ENCODE data around the gene CARD6. TPM values are rescaled to one million over a fixed set of nuclear protein-coding genes. Genes with fewer than 3 reads are reported as not detected.

CARD6 gene
- total and polyA plus RNA-seq, 2 of the 8 experiments (the other 6 are each of a cell fraction or from before 2014, with no cell fraction given), result 0.41 to 0.50 TPM

DNA sequence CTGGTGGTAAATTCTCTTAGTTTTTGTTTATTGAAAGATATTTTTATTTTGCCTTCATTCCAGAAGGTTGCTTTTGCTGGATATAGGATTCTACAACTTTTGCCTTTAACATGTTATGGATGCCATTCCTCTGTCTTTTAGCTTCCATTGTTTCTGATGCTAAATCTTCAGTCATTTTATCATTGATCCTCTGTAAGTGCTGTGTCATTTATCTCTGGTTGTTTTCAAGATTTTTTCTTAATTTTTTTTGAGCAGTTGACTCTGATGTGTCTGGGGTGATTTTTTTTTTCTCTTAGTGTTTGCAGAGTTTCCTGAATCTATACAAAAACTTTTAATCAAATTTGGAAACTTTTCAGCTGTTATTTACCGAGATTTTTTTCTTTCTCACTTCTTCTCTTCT is 6.4 kb downstream of the CARD6 start:
- no peaks in the 10 kb centered on the region for H3K27me3 ChIP-seq (replicated peaks in 1 of 4; ENCODE audit: control insufficient read depth in 3 of 4, extremely low read depth in 1 of 4, insufficient read depth in 3 of 4, low read length in 3 of 4)
- H3K23me2 ChIP-seq (ENCODE audit: low read depth, low read length), result no peaks in the 10 kb centered on the region; the same call in 1 of the 2 replicates
- H3K36me3 ChIP-seq (ENCODE audit: control insufficient read depth in 2 of 4, insufficient read depth in 4 of 4, low read length in 3 of 4), result no peaks in the 10 kb centered on the region
- no peak overlapping the region for H3K4me2 ChIP-seq (ENCODE audit: insufficient read depth in 1 of 2, low read depth in 2 of 2, low read length in 2 of 2)
- no peak overlapping the region for H3K9ac ChIP-seq (replicated peaks in 1 of 4; ENCODE audit: extremely low read depth in 1 of 4, low read depth in 3 of 4, low read length in 3 of 4)
- no peak overlapping the region for H2BK12ac ChIP-seq (ENCODE audit: low read depth, low read length)
- H3K56ac ChIP-seq (replicated peaks; ENCODE audit: insufficient read length, low read depth, low read length), result no peak overlapping the region
- no peak overlapping the region for H3K14ac ChIP-seq (ENCODE audit: insufficient read length)
- no peaks in the 10 kb centered on the region for H4K20me1 ChIP-seq (replicated peaks in 1 of 2; ENCODE audit: control insufficient read depth in 1 of 2, insufficient read depth in 2 of 2, low read length in 2 of 2)
- FAIRE-seq, result no peak
- ChIA-PET CTCF (ENCODE audit: partially characterized antibody) (interaction anchor here (1.2 kb wide), 1 partner anchor 12 kb away, joined by 3 read pairs; no protein-coding TSS in a partner anchor), POLR2A (ENCODE audit: partially characterized antibody) (interaction anchor here (15.5 kb wide), 1 partner anchor 18 kb away, joined by 257 read pairs; the partner anchor contains the start of gene RPL37)
- H4K8ac ChIP-seq (ENCODE audit: extremely low read depth, insufficient read depth, low read length), result no peak overlapping the region
- no peak overlapping the region for H3K18ac ChIP-seq (ENCODE audit: extremely low read depth, low read length)
- H3K9me3 ChIP-seq (ENCODE audit: insufficient read depth in 2 of 2, low read depth in 1 of 2, low read length in 1 of 2), result no peaks in the 10 kb centered on the region
- no peak overlapping the region for H2AFZ ChIP-seq (ENCODE audit: low read length)
- no peak overlapping the region for H2BK120ac ChIP-seq (replicated peaks; ENCODE audit: low read depth, low read length)
- H3K4me3 ChIP-seq (ENCODE audit: extremely low read depth in 1 of 4, insufficient read depth in 2 of 4, low read depth in 3 of 4, low read length in 4 of 4), result no peak overlapping the region
- no peak overlapping the region for H2BK20ac ChIP-seq (ENCODE audit: low read length)
- 78% methylated on average over 1 of the region's 1 CpG; no CpG with 5 or more reads in 1 of the 2 experiments for WGBS, 2 experiments (ENCODE audit: extremely low coverage in 1 of 2, insufficient coverage in 1 of 2, insufficient read length in 1 of 2, insufficient replicate concordance in 2 of 2, low coverage in 1 of 2, low lambda C conversion rate in 2 of 2, missing lambda C conversion rate in 1 of 2)
- H3K4me1 ChIP-seq (replicated peaks in 1 of 4; ENCODE audit: control insufficient read depth in 3 of 4, insufficient read depth in 4 of 4, low read length in 3 of 4), result no peaks in the 10 kb centered on the region
- no peak overlapping the region for H2AK5ac ChIP-seq (ENCODE audit: low read depth, low read length)
- no peaks in the 10 kb centered on the region for H3K79me1 ChIP-seq (ENCODE audit: low read depth, low read length)
- H3K27ac ChIP-seq (ENCODE audit: low read depth, low read length), result no peak overlapping the region
- H3K79me2 ChIP-seq (ENCODE audit: control insufficient read depth in 1 of 2, insufficient read depth in 2 of 2, low read length in 2 of 2), result no peaks in the 10 kb centered on the region
- no peak overlapping the region for H4K5ac ChIP-seq (ENCODE audit: insufficient read length, low read depth, low read length)
- no peak for DNase-seq (ENCODE audit: low read depth in 1 of 2, low spot score in 2 of 2)
- no peak overlapping the region for H2BK15ac ChIP-seq (ENCODE audit: low read length)
- no peak overlapping the region for H3K23ac ChIP-seq (ENCODE audit: insufficient read length)
- H3K4ac ChIP-seq (replicated peaks; ENCODE audit: insufficient read length, low read depth, low read length), result no peak overlapping the region
- H2BK5ac ChIP-seq (ENCODE audit: low read depth, low read length), result no peak overlapping the region
- H4K91ac ChIP-seq (replicated peaks; ENCODE audit: insufficient read length, low read length), result no peak overlapping the region
- TF ChIP-seq YY1 (IDR thresholded peaks at IDR 0.05; ENCODE audit: low read depth, low read length), result no peak
- TF ChIP-seq MAFK (IDR thresholded peaks at IDR 0.05; ENCODE audit: low read depth, low read length), result no peak
- TF ChIP-seq RAD21 (IDR thresholded peaks at IDR 0.05 in 1 of 2, conservative IDR thresholded peaks at IDR 0.05 in 1 of 2; ENCODE audit: low read depth in 2 of 2, low read length in 2 of 2), result no peak
- TF ChIP-seq RBBP5 (IDR thresholded peaks at IDR 0.05; ENCODE audit: borderline replicate concordance, low read depth, low read length), result no peak
- TF ChIP-seq POLR2AphosphoS5 (IDR thresholded peaks at IDR 0.05; ENCODE audit: low read depth, low read length), result no peak
- TF ChIP-seq CHD2 (IDR thresholded peaks at IDR 0.05; ENCODE audit: low read length), result no peak
- no peak for TF ChIP-seq BCL11A (IDR thresholded peaks at IDR 0.05; ENCODE audit: low read depth in 2 of 2, low read length in 2 of 2)
- no peak for TF ChIP-seq TAF7 (optimal IDR thresholded peaks at IDR 0.05; ENCODE audit: borderline replicate concordance, low read depth, low read length)
- no peak for TF ChIP-seq SP1 (IDR thresholded peaks at IDR 0.05; ENCODE audit: low read depth, low read length)
- no peak for TF ChIP-seq SAP30 (IDR thresholded peaks at IDR 0.05; ENCODE audit: insufficient read depth, insufficient replicate concordance, low read length)
- no peak for TF ChIP-seq JUN (IDR thresholded peaks at IDR 0.05; ENCODE audit: low read depth, low read length)
- TF ChIP-seq KDM5A (IDR thresholded peaks at IDR 0.05; ENCODE audit: low read length), result no peak
- TF ChIP-seq SUZ12 (IDR thresholded peaks at IDR 0.05; ENCODE audit: low read length), result no peak
- no peak for TF ChIP-seq SIX5 (IDR thresholded peaks at IDR 0.05; ENCODE audit: low read depth, low read length)
- no peak for TF ChIP-seq BRCA1 (IDR thresholded peaks at IDR 0.05; ENCODE audit: low read depth, low read length)
- TF ChIP-seq TEAD4 (IDR thresholded peaks at IDR 0.05; ENCODE audit: low read depth, low read length), result no peak

All from H1 (cell line).